Lower leg skin (tissue), 3 donors: ENCODE measurements around the gene POU4F3.

Source experiments
- POLR2A ChIP-seq, 2 donors: fragments of 450-650 bp; IDR thresholded peaks; one replicate each; pipeline ENCODE4 v1.6.1; 2016 to 2017; ENCODE audit warnings: antibody characterized with exemption in 2 of 2, mild to moderate bottlenecking in 1 of 2, moderate library complexity in 1 of 2
- TF ChIP-seq, protein P1 (sequence below), 3 donors: fragments of 450-650 bp; IDR thresholded peaks; one replicate each; pipeline ENCODE4 v1.5.1; 2016; ENCODE audit warnings: antibody characterized with exemption in 3 of 3, mild to moderate bottlenecking in 3 of 3, moderate library complexity in 2 of 3

DNA sequence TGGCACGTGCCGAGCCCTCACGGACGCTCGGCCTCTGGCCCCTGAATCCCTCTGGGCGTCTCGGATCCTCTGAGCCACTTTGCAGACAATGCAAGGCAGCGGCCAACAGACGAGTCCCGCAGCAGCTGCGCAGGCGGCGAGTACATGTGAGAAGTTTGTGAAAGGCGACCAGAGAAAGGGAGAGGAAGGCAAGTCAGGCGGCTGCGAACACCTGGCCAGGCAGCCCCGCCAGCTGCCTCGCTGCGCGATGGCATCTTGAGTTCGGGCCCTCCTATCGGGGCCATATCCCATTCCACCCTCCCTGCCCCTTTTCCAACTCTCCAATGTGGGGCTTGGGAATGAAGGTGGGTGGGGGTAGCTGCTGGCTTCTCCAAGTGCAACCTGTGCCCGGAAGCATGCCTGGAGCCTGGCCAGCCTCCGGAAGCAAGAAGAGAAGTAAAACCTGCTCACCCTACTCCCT is 4.5 kb upstream of the POU4F3 start:
- TF ChIP-seq, protein P1, sequence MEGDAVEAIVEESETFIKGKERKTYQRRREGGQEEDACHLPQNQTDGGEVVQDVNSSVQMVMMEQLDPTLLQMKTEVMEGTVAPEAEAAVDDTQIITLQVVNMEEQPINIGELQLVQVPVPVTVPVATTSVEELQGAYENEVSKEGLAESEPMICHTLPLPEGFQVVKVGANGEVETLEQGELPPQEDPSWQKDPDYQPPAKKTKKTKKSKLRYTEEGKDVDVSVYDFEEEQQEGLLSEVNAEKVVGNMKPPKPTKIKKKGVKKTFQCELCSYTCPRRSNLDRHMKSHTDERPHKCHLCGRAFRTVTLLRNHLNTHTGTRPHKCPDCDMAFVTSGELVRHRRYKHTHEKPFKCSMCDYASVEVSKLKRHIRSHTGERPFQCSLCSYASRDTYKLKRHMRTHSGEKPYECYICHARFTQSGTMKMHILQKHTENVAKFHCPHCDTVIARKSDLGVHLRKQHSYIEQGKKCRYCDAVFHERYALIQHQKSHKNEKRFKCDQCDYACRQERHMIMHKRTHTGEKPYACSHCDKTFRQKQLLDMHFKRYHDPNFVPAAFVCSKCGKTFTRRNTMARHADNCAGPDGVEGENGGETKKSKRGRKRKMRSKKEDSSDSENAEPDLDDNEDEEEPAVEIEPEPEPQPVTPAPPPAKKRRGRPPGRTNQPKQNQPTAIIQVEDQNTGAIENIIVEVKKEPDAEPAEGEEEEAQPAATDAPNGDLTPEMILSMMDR (IDR thresholded peaks at IDR 0.05): no peak
- no peak for TF ChIP-seq POLR2A (IDR thresholded peaks at IDR 0.05)
